GM19395 (cell line): ENCODE results near the gene UMODL1.
"Not testable (repeated sequence)": the region's sequence is repeated elsewhere in the genome, so short reads cannot be mapped to it uniquely, and the experiment has no call there.

ENCODE experiments used
- ATAC-seq: cut with Tn5 transposase; IDR thresholded peaks from one replicate; pipeline ENCODE4 v1.9.1; 2021; ENCODE audit warnings: mild to moderate bottlenecking, moderate library complexity; ENCODE audit not compliant: unreplicated experiment

The UMODL1 gene

GRCh38 chr21:42077685-42078238 lies 6.6 kb downstream of the UMODL1 start:
- peak; percentile 92 for ATAC-seq

DNA sequence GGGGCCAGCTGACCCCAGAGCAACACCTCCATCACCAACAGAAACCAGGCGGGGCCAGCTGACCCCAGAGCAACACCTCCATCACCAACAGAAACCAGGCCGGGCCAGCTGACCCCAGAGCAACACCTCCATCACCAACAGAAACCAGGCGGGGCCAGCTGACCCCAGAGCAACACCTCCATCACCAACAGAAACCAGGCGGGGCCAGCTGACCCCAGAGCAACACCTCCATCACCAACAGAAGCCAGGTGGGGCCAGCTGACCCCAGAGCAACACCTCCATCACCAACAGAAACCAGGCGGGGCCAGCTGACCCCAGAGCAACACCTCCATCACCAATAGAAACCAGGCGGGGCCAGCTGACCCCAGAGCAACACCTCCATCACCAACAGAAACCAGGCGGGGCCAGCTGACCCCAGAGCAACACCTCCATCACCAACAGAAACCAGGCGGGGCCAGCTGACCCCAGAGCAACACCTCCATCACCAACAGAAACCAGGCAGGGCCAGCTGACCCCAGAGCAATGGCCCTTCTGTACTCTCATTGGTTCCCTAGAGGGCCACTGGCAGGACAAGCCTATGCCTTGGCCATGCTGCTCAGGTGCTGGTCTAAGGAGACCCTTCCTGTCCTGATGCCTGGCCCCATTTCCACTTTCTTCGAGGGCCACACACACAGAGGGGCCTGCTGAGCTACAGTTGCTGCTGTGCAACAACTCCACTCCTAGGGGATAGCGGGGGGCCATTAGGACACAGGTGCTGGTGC lies 7.3 kb downstream of the UMODL1 start:
- ATAC-seq: not testable (repeated sequence)

DNA sequence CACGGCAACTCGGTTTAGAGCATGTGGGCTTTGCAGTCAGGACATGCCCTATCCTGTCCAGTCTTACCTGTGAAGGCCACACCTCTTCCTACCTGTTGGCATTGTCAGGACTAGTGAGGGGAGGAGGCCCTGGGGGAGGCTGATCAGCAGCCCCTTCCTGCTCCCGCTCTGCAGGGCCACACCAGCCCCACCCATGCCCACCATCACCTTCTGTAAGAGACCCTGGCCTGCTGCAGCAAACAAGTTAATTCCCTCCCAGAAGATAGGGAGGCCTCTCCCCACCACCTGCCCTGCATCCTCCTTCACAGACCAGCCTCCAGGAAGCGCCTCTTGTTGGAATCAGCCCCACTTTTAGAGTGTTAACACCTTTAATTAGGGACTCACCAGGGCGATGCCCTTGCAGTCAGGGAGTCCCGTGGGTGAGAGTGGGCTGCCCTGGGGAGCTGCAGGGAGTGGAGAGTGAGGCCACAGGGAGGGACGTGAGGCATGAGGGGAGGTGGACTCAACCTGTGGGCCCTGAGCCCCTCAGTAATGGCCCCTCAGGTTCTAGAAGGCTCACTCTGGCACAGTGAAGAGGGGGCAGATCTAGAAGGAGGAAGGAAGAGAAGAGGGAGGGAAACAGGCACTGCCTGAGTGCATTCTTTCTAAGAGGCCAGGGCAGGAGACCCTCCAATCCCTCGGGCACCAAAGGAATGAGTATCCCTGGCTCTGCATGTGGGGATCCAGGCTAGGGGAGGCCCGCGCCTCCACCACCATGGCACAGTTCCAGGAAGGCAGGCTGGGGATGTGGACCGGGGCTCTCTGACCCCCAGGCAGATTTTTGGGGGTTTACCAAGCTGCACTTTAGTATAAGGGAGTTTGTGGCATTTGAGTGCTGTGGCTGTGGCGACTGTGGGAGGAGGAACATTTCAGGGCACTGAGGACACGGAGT lies 8.2 kb downstream of the UMODL1 start:
- no peak for ATAC-seq

DNA sequence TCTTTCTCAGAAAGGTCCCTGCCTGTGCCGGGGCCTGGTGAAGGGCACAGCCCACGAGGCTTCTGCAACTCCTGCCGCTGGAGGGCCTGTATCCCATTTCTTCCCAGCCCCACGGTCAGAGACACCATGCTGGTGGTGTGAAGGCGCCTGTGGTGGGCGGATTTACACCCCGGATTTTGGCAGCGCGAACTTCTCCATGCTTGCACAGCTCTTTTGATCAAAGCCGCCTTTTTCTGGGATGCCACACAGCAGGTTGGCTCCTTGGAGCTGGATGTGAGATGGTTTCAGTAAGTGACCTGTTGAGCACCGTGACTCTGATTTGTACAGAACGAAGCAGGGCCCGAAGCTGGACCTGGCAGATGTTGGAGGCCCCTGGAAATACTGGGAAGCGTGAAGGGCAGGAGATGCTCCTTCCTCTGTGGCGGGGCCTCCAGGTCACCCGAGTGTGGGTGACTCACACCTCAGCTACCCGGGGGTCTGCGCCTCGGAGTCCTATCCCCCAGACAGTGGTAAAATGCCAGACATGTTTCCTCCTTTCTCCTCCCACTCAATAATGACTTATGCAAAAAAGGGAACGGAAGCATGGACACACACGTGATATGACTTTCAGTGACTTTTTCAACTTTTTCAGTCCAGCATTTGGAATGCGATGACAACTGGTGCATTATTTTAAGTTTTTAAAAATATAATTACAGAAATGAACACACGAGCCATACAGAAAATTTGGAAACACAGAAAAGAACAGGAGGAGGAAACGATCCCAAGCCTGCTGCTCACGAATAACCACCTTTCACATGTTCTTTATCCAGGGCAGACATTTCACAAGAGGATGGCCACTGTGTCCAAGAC lies 9.0 kb downstream of the UMODL1 start:
- ATAC-seq: no peak

GRCh38 chr21:42080788-42081083 lies 9.6 kb downstream of the UMODL1 start:
- no peak for ATAC-seq

- ATAC-seq: no peak
These were observed 10.0 kb downstream of the UMODL1 start for GRCh38 chr21:42081138-42081537.

DNA sequence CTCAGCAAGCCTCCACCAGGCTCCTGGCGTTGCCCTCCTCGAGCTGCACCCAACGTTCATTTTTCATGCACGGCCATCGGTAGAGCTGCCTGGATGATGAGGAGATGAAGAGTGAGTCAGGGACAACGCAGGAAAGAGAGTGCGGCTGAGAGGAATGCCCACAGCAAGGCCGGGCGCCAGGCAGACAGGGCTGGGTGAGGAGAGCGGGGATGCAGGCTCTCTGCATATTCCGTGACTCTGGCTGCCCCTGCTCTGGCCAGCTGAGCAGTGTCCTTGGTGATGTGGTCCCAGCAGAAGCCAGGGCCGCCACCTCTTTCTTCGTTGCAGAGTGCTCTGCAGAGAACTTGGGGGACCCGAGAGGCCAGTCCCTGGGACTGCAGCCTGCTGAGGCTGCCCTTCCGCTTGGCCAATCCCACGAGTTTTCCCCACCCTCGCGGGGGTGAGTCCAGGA lies 10.8 kb downstream of the UMODL1 start:
- no peak for ATAC-seq

- no peak for ATAC-seq
These were observed 11.6 kb downstream of the UMODL1 start for GRCh38 chr21:42082501-42083360.

DNA sequence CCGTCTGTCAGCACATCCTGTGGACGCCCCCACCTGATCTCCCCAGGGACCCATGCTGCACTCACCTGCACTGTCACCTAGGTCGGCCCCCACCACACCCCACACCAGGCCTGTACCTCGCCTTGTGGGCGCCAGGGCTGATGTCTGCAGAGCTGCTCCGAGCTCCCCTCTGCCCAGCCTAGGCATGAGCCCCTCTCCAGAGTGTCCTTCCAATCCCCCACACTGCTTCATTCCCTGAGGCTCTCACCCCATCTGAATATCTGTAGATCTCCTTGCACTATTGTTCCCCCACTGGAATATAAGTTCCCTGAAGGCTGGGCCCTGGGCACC lies 12.2 kb downstream of the UMODL1 start:
- no peak for ATAC-seq

DNA sequence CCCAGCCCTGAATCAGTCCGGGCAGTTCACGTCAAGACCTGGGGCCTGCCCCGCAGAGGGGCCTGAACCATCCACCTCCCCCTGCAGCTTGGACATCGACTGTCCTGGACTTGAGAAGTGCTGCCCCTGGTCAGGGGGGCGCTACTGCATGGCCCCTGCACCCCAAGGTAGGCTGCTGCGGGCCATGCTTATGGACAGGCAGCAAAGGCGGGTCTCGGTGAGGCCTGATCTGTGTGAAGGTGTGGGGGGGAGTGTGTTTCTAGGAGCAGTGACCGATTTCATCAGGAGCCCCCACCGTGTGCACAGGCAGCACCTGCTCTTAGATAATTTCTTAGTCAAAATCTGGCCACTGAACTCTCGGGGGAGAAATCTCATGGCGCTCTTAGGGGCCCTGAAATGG lies 13.0 kb downstream of the UMODL1 start:
- ATAC-seq: no peak

GRCh38 chr21:42085246-42086077 lies 14.3 kb downstream of the UMODL1 start:
- ATAC-seq: no peak

GRCh38 chr21:42086969-42087368 lies 15.9 kb downstream of the UMODL1 start:
- ATAC-seq: no peak

DNA sequence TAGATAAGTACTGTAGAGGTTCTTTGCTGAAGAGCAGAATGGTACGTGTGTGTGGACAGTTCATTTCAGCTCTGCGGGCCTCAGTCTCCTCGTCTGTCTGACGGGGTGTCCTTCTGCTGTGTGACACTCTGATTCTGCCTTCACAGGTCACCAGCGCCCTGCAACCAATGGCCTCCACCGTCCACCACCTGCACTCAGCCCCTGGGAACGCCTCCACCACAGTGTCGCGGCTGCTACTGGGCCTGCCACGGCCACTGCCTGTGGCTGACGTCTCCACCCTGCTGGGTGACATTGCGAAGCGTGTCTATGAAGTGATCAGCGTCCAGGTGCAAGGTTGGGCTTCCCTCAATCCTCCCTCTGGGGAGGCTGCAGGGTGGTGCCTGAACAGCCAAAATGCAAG lies 17.0 kb downstream of the UMODL1 start:
- ATAC-seq: no peak

GRCh38 chr21:42088658-42089057 lies 17.5 kb downstream of the UMODL1 start:
- no peak for ATAC-seq

- no peak for ATAC-seq
These were observed 18.0 kb downstream of the UMODL1 start for GRCh38 chr21:42089093-42089631.

- no peak for ATAC-seq
These were observed 18.7 kb downstream of the UMODL1 start for GRCh38 chr21:42089665-42090310.

DNA sequence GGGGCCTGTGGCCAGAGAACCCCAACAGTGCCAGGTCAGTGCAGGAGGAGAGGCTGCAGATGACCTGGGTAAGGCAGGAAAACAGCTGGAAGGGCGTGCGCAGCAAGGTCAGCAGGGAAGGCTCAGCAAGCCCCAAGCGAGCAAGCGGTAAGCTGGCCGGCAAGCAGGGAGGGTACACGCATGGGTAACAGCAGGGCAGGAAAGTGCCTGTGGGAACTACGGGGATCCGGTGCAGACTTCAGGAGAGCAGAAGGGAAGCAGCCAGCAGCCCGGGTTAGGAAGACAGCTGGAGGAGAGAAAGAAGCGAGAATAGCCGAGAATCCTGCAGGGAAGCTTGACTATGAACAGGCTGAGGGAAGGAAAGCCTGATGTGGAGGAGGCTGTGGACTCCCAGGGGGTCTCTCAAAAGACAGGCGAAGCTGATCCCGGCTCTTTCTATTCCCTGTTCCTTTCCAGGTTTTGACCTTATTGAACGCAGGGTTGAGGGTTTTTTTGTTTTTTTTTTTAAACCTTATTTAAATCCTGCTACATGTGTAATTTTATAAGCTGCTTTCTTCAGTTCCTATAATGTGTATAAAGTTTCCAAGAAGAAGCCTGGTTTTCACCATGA lies 20.9 kb downstream of the UMODL1 start:
- no peak for ATAC-seq

DNA sequence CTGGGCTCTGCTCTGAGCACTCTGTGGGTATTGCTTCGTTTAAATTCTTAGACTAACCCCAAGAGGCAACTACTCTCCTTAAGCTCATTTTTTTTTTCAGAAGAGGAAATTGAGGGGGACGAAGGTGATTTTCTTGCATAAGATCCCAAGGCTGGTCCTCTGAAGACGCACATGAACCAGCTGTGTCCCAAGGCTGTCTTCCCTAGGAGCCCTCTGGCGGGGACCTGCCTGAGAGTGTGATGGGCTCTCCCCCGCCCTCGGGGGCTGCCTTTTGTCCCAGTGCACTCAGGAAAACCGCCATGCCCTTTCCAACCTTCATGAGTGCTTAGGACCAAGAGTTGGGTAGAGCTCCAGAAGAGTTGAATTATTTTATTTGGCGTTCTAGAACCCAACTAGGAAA lies 21.7 kb downstream of the UMODL1 start:
- ATAC-seq: no peak
